GM21515 (cell line): Measurements from ENCODE around the gene HDAC10.

Experiments used
- ATAC-seq: cut with Tn5 transposase; IDR thresholded peaks from one replicate; pipeline ENCODE4 v1.9.1; 2021; ENCODE audit not compliant: unreplicated experiment

Gene HDAC10

GRCh38 chr22:50270666-50271394 is 19.8 kb upstream of the HDAC10 start:
- no peak for ATAC-seq

- no peak for ATAC-seq
Observed at GRCh38 chr22:50269970-50270665, 19.1 kb upstream of the HDAC10 start, which contains the start of gene MAPK11. MAPK11 (minus strand) TSS chr22:50270380; CDS start chr22:50270292, 88 bp downstream.

DNA sequence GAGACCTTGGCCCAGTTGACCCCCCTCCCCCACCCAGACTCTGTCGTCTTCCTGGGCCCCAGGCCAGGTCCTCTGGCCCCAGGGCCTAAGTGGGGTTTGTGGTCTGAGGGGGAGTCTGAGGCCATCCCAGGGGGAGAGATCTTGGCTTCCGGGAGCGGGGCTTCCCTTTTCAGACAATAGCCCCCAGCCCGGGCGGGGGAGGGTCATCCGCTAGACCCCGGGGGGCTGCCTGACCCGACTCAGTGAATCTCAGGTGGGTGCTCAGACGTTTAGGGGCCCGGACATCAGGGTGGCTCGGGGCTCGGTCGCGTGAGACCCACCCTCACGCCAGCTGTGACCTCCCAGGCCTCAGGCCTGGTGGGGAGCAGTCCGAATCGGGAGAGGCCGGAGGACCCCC is 18.5 kb upstream of the HDAC10 start:
- ATAC-seq = no peak

DNA sequence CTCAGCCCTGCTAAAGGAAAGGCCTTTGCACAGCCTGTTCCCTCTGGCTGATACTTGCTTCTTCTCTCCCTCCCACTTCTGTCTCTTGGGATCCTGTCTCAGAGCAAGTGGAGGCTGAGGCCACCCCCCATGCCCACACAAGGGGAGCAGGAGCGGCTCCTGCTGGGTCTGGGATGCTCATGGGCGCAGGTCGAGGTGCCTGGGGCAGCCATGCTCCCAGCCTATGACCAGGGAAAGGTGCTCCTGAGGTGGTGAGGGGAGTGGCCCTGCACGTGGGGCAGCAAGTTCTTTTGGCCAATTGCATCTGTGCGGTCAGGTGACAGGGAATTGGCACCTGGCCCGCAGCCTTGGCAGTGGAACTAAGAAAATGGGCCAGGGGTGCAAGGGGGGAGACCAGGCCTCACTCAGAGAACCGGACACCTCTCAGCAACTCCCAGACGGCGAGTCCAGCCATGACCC is 17.6 kb upstream of the HDAC10 start:
- no peak for ATAC-seq

GRCh38 chr22:50267591-50268390 is 16.7 kb upstream of the HDAC10 start:
- no peak for ATAC-seq

DNA sequence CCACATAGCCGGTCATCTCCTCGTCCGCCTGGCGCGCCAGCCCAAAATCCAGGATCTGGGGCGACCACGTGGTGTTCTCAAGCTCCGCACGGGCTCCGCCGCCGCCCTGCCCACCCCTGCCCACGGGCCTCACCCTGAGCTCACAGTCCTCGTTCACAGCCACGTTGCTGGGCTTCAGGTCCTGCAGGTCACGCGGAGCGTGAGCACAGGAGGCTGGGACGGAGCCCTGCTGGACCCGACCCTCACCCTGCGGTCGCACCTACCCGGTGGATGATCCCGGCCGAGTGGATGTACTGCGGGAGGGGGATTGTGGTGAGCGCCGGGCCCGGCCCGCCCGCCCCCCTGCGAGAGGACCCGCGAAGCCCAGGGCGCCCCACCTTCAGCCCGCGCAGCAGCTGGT is 15.9 kb upstream of the HDAC10 start:
- no peak for ATAC-seq

DNA sequence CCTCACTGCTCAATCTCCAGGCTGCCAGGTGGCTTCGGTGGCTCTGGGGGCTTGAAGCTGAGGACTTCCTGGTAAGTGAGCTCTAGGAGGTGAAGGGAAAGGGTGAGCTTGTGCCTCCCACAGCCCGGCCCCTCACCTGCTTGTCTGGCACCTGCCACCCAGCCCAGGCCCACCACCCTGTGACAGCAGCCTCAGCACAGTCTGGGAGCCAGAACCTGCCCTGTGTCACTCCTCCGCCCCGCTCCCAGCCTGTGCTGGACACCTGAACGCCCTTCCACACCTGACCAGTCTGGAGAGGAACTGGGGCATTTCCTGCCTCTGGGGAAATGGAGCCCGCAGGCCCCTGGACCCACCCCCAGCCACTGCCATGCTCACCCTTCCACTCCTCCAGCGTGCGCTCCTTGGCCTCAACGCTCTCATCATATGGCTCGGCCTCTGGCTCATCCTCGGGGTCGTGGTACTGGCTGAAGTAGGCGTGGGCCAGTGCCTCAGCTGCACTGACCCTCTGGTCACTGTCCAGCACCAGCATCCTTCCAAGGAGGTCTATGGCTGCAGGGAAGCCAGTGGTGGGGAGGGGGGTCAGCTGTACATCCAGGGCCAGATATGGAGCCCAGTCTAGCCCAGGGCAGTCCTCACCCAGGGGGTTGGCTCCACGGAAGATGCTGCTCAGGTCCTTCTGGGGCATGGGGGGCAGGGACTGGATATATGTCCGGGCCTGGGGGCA is 14.0 kb upstream of the HDAC10 start:
- no peak for ATAC-seq

- no peak for ATAC-seq
Observed at GRCh38 chr22:50264104-50264745, 13.2 kb upstream of the HDAC10 start.

GRCh38 chr22:50262973-50263617 is 12.0 kb upstream of the HDAC10 start:
- no peak for ATAC-seq

GRCh38 chr22:50262460-50262911 is 11.4 kb upstream of the HDAC10 start:
- ATAC-seq = no peak

GRCh38 chr22:50261615-50262459 is 10.8 kb upstream of the HDAC10 start, which contains the start of gene MAPK12:
MAPK12 (minus strand) TSS chr22:50261683; CDS start chr22:50261509, 174 bp downstream.
- ATAC-seq = no peak

GRCh38 chr22:50260801-50261614 is 9.9 kb upstream of the HDAC10 start:
- ATAC-seq = no peak

DNA sequence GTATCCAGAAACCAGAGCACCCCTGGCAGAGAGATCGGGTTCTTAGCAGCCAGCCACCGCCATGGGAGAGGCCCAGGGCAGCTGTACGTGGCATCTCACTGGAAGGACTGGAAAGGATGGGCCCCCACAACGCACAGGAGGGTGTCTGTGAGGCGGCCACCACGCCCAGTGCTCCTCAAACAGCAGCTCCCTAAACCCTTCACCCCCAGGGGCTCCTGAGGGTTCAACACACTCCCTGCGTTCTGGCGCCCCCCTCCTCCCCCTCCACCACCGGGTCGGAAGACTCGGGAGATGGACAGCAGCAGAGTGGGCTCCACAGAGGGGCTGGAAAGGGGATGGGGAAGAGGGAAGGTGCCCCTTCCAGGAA is 9.4 kb upstream of the HDAC10 start:
- ATAC-seq = no peak

DNA sequence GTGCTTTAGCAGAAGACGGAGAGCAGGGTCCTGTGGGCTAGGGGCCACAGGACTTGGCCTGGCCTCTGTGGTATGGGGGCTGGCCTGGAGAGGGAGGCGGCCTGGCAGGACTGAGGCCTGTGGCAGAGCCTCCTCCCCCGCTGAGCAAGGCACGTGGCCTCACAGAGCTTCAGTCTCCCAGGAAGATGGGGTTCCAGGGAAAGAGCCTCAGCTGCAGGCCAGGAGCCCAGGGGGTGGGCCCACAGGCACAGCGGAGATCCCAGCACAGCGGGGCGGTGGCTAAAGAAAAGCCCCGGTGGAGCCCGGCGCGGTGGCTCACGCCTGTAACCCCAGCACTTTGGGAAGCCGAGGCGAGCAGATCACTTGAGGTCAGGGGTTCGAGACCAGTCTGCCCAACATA is 8.2 kb upstream of the HDAC10 start:
- ATAC-seq = no peak

GRCh38 chr22:50258361-50259292 is 7.6 kb upstream of the HDAC10 start:
- ATAC-seq = no peak

- ATAC-seq = no peak
Observed at GRCh38 chr22:50257451-50258360, 6.6 kb upstream of the HDAC10 start.
